Stomach smooth muscle (tissue), 2 donors: ENCODE results near the gene PRDM15.

Source experiments
- H3K27ac ChIP-seq: one replicate; pipeline ENCODE4 v1.7.0; 2013; ENCODE audit warnings: mild to moderate bottlenecking, low read length, inconsistent platforms
- H3K27me3 ChIP-seq, 2 donors: one replicate each; pipeline ENCODE4 v1.7.0; 2013; ENCODE audit warnings: low read length in 2 of 2; ENCODE audit not compliant: insufficient read depth in 2 of 2, control insufficient read depth in 1 of 2
- H3K36me3 ChIP-seq, 2 donors: one replicate each; pipeline ENCODE4 v1.7.0; 2013; ENCODE audit warnings: low read length in 2 of 2; ENCODE audit not compliant: control insufficient read depth in 2 of 2, insufficient read depth in 2 of 2
- H3K4me1 ChIP-seq: one replicate; pipeline ENCODE4 v1.7.0; 2013; ENCODE audit warnings: low read length; ENCODE audit not compliant: control insufficient read depth, insufficient read depth
- H3K4me3 ChIP-seq, 2 donors: one replicate each; pipeline ENCODE4 v1.7.0; 2013; ENCODE audit warnings: low read length in 2 of 2
- H3K9ac ChIP-seq, 2 donors: one replicate each; pipeline ENCODE4 v1.7.0; 2013; ENCODE audit warnings: low read length in 2 of 2, mild to moderate bottlenecking in 1 of 2
- H3K9me3 ChIP-seq, 2 donors: one replicate each; pipeline ENCODE4 v1.7.0; 2013; ENCODE audit warnings: low read length in 2 of 2; ENCODE audit not compliant: control insufficient read depth in 2 of 2
- donor health status: healthy.
- donor health status: Pancreatic carcinoma.

The PRDM15 gene

DNA sequence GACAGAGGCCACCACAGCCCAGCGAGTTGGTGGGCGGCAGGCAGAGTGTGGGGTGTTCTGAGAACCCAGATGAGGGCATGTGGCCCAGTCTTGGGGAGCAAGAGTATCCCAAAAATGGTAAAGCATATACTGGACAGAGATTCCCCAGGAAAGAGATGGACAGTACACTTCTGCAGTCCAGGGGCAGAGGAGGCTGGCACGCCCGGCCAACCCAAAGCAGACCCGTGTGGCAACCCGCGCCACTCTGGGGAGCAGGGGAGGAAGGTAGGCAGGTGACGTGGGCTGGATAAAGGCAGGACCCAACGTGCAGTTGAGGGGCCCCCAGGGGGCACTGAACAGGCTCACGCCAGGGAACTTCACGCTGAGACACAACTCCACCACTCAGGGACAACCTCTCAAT lies 65.9 kb downstream of the PRDM15 start:
- peaks cover 19 to 31% of the 10 kb centered on the region in 2 donors for H3K36me3 ChIP-seq
- H3K27ac ChIP-seq, result no peak overlapping the region
- peaks cover 3% of the 10 kb centered on the region for H3K4me1 ChIP-seq
- H3K27me3 ChIP-seq, result no peaks in the 10 kb centered on the region
- no peak overlapping the region for H3K4me3 ChIP-seq
- H3K9me3 ChIP-seq, result no peaks in the 10 kb centered on the region
- no peak overlapping the region for H3K9ac ChIP-seq

DNA sequence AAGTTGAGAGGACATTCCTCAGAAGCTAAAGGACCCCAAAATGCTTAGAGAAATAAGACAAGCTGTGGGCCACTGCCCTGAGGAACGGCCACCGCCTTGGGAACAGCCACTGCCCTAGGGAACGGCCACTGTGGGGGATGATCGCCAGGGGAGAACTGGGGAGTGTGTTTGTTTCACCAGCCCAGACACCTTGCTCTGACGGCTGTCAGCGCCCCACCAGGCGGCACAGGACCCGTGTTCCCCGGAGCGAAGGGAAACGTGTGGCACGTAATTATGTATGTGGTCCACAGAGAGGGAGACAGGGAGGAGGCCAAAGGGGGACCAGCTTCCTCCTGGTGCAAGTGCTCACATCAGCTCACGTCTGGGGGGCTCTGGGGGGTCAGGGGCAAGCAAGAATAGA lies 66.5 kb downstream of the PRDM15 start:
- no peak overlapping the region for H3K9ac ChIP-seq
- H3K27ac ChIP-seq, result no peak overlapping the region
- H3K4me3 ChIP-seq, result no peak overlapping the region
- H3K4me1 ChIP-seq, result peaks cover 3% of the 10 kb centered on the region
- H3K9me3 ChIP-seq, result no peaks in the 10 kb centered on the region
- peaks cover 19 to 31% of the 10 kb centered on the region in 2 donors for H3K36me3 ChIP-seq
- H3K27me3 ChIP-seq, result no peaks in the 10 kb centered on the region

DNA sequence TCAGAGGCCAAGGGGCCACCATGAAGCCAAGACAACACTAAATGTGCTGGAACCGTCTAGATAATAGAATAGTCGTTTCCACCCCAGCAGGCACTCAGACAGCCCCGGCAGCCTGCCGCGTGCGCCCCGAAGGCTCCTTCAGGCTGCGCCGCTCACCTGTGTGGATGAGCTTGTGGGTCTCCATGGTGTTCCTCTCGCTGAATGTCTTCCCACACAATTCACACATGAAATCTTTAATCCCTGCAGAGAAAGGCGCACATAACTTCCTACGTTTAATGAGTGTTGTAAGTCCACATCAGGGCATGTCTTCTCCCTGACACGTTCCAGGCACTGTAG lies 68.6 kb downstream of the PRDM15 start:
- no peaks in the 10 kb centered on the region for H3K9me3 ChIP-seq
- no peak overlapping the region for H3K9ac ChIP-seq
- no peak overlapping the region for H3K4me3 ChIP-seq
- no peaks in the 10 kb centered on the region for H3K4me1 ChIP-seq
- H3K27ac ChIP-seq, result no peak overlapping the region
- no peaks in the 10 kb centered on the region for H3K27me3 ChIP-seq
- H3K36me3 ChIP-seq, result peaks cover 19 to 30% of the 10 kb centered on the region in 2 donors

DNA sequence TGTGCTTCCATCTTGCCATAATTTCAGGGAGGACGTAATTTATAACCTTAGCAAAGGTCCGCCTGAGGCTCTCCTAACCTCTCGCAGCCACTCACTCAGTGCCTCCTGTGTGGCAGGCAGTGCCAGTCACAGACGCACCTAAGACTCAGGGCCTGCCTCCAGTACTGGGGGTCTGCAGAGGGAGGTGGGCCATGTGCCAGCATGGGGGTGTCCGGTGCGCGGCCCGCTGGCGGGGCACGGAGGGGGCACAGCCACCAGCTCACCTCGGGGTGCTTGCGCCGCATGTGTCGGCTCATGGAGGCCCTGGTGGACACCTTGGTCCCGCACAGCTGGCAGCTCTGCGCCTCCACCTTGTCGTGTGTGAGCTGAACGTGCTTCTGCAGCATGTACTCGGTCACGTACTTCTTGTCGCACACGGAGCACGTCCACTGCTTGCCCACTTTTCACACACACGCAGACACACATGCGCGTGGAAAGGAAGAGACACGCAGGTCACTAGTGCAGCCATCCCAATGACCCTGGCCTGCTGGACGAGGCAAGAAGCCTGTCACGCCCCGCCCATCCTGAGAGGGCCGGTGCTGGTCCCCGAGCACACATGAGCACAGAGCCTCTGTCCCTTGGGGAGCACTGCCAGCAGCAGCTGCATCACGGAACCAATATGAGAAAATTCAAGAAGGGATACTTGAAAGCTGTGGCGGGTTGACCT lies 69.1 kb downstream of the PRDM15 start:
- H3K4me1 ChIP-seq, result no peaks in the 10 kb centered on the region
- H3K4me3 ChIP-seq, result no peak overlapping the region
- H3K36me3 ChIP-seq, result peaks cover 19 to 25% of the 10 kb centered on the region in 2 donors
- no peaks in the 10 kb centered on the region for H3K27me3 ChIP-seq
- H3K9ac ChIP-seq, result no peak overlapping the region
- H3K9me3 ChIP-seq, result no peaks in the 10 kb centered on the region
- H3K27ac ChIP-seq, result no peak overlapping the region

DNA sequence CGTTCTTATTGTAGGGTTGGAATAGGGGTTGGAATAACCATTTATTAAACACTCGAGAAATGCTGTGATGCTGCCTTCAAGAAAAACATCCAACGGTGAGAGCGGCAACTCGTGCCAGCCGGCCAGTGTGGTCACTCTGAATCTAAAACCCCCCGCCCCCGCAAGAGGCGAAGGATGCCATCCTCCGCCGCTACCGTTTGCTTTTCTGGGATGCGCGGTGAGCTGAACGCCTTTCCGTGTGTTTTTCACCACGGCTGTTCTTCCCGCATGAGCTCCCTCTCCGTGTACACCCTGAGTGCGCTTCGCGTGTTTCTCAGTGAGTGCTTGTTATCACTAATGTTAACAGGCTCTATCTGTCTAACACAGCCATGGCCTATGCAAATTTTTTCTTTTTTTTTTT lies 70.3 kb downstream of the PRDM15 start:
- peaks cover 19 to 24% of the 10 kb centered on the region in 2 donors for H3K36me3 ChIP-seq

DNA sequence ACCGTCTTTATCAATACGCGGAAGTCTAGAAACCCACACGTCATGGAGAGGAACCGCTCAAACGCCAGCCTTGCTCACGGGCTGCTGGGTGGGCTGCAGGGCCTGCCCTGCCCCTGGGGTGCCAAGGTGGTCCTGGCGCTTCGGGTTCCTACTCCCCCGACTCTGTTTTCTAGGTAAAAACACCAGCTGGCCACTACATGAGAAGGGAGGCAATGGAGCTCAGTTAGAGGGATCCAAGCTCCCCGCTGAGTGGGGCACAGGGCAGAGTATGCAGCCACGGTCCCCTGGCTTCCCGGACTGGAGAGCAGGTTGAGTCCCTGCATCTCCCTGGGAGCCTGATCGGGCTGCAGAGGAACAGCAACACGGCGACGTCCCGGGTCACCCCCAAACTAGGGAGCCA lies 71.0 kb downstream of the PRDM15 start:
- Histone ChIP-seq H3K4me1 (peaks cover 5% of the 10 kb centered on the region), H3K36me3 (peaks cover 14 to 20% of the 10 kb centered on the region in 2 donors), H3K9ac (no peak overlapping the region), H3K27ac (no peak overlapping the region), H3K9me3 (no peaks in the 10 kb centered on the region), H3K27me3 (no peaks in the 10 kb centered on the region), H3K4me3 (no peak overlapping the region)

More for the DNA sequence above, 70.3 kb downstream of the PRDM15 start:
- Histone ChIP-seq H3K27me3 (no peaks in the 10 kb centered on the region), H3K4me3 (no peak overlapping the region), H3K9me3 (no peaks in the 10 kb centered on the region), H3K9ac (no peak overlapping the region), H3K27ac (no peak overlapping the region), H3K4me1 (no peaks in the 10 kb centered on the region)

DNA sequence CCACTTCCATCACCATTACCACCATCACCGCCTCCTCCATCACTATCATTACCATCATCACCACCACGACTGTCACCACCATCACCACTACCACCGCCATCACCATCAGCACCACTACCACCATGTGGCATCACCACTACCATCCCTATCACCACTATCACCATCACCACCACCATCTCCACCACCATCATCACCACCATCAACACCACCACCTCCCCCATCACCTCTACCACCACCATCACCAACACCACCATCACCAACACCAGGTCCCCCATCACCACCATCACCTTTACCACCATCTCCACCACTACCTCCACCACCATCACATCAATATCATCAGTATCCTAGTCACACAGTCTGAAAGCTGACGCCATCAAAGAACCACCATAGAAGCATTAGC lies 72.4 kb downstream of the PRDM15 start:
- H3K27ac ChIP-seq, result no peak overlapping the region
- H3K36me3 ChIP-seq, result peaks cover 12 to 14% of the 10 kb centered on the region in 2 donors

DNA sequence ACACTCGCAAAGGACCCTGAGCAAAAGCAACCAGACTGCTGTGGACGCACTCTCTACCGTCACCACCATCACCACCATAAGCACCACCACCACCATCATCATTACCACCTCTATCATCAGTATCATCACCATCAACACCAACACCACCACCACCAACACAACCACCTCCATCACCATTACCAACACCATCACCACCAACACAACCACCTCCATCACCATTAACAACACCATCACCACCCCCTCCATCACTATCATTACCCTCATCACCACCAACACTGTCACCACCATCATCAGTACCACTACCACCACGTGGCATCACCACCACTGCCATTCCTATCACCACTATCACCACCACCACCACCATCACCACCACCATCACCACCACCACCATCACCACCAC lies 73.5 kb downstream of the PRDM15 start:
- H3K36me3 ChIP-seq, result peaks cover 10 to 16% of the 10 kb centered on the region in 2 donors
- no peak overlapping the region for H3K4me3 ChIP-seq
- H3K4me1 ChIP-seq, result peaks cover 19% of the 10 kb centered on the region

More for the DNA sequence above, 72.4 kb downstream of the PRDM15 start:
- H3K9me3 ChIP-seq, result no peaks in the 10 kb centered on the region
- H3K27me3 ChIP-seq, result no peaks in the 10 kb centered on the region
- H3K9ac ChIP-seq, result no peak overlapping the region
- H3K4me3 ChIP-seq, result no peak overlapping the region
- peaks cover 13% of the 10 kb centered on the region for H3K4me1 ChIP-seq

DNA sequence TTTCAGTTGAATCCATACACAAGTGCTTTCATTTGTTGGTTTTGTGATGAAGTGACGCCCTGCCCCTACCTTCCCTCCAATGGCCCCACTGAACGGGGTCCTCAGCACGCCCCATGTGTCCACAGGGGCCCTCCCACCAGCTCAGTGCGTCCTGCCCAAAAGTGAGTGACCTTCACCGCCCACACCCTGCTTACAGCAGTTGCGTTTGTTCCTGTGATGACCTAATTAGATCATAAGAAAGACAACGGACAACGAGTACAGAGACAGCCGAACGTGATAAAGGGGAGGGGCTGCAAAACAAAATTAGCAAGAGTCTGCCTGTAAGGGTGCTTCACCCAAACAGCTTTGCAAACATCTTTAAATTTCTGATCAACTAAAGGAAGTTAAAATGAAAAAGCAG lies 74.1 kb downstream of the PRDM15 start:
- no peak overlapping the region for H3K27ac ChIP-seq
- H3K36me3 ChIP-seq, result peaks cover 4 to 11% of the 10 kb centered on the region in 2 donors

More for the DNA sequence above, 73.5 kb downstream of the PRDM15 start:
- Histone ChIP-seq H3K9ac (no peak overlapping the region), H3K9me3 (no peaks in the 10 kb centered on the region), H3K27me3 (no peaks in the 10 kb centered on the region), H3K27ac (no peak overlapping the region)

DNA sequence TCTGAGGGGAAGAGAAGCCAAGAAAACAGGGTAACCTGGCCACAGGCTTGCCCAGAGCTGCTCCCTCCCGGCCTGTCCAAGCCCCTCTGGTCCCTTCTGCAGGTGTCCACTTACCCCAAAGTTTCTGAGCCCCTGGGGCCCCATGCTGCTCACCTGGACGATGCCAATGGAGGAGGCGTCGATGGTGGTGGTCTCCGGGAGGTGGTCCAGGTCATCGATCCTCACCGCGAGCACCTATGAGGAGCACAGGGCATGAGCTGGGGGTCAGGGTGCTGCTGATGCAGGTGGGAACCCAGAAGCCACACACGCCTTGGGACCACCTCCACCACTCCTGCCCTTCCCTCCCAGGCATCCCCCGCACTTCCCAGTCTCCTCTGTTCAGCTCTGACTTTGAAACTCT lies 74.8 kb downstream of the PRDM15 start:
- Histone ChIP-seq H3K9ac (no peak overlapping the region), H3K9me3 (no peaks in the 10 kb centered on the region), H3K4me1 (peaks cover 19% of the 10 kb centered on the region), H3K4me3 (no peak overlapping the region), H3K36me3 (peaks cover 0 to 8% of the 10 kb centered on the region in 2 donors), H3K27ac (no peak overlapping the region), H3K27me3 (no peaks in the 10 kb centered on the region)

More for the DNA sequence above, 74.1 kb downstream of the PRDM15 start:
- Histone ChIP-seq H3K27me3 (no peaks in the 10 kb centered on the region), H3K9ac (no peak overlapping the region), H3K4me1 (peaks cover 19% of the 10 kb centered on the region), H3K9me3 (no peaks in the 10 kb centered on the region), H3K4me3 (no peak overlapping the region)

DNA sequence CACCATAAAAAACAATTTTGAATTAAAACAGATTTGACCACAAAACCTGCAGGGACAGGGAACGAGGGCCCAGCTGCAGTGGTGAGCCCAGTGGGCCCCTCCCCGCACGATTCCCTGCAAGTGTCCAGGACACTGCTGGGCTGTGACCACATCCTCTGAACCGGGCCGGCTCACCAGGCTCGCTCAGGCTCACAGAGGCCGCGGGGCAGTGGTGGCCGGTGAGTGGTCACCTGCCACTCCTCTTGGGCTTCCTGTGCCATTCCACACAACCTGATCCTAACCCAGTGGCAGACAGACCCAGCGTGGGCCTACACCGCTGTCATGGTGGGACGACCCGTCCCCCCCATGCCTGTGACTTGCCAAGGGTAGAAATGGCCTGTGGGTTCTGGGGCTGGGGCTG lies 75.8 kb downstream of the PRDM15 start:
- H3K9ac ChIP-seq, result no peak overlapping the region
- no peak overlapping the region for H3K27ac ChIP-seq
- H3K36me3 ChIP-seq, result peaks cover 3 to 11% of the 10 kb centered on the region in 2 donors
- H3K27me3 ChIP-seq, result no peaks in the 10 kb centered on the region
- H3K4me3 ChIP-seq, result peak overlapping the region in 1 of 2 donors; percentile 8
- peaks cover 19% of the 10 kb centered on the region for H3K4me1 ChIP-seq
- H3K9me3 ChIP-seq, result no peaks in the 10 kb centered on the region
